NCI-H2227 (cell line): ENCODE results near the gene ABCA1.
"Not testable (repeated sequence)": the region's sequence is repeated elsewhere in the genome, so short reads cannot be mapped to it uniquely, and the experiment has no call there.

Source experiments
- DNase-seq: peaks from one replicate; lab custom pipeline; 2025; ENCODE audit not compliant: unreplicated experiment; lab: John Stamatoyannopoulos, UW

Gene ABCA1, protein sequence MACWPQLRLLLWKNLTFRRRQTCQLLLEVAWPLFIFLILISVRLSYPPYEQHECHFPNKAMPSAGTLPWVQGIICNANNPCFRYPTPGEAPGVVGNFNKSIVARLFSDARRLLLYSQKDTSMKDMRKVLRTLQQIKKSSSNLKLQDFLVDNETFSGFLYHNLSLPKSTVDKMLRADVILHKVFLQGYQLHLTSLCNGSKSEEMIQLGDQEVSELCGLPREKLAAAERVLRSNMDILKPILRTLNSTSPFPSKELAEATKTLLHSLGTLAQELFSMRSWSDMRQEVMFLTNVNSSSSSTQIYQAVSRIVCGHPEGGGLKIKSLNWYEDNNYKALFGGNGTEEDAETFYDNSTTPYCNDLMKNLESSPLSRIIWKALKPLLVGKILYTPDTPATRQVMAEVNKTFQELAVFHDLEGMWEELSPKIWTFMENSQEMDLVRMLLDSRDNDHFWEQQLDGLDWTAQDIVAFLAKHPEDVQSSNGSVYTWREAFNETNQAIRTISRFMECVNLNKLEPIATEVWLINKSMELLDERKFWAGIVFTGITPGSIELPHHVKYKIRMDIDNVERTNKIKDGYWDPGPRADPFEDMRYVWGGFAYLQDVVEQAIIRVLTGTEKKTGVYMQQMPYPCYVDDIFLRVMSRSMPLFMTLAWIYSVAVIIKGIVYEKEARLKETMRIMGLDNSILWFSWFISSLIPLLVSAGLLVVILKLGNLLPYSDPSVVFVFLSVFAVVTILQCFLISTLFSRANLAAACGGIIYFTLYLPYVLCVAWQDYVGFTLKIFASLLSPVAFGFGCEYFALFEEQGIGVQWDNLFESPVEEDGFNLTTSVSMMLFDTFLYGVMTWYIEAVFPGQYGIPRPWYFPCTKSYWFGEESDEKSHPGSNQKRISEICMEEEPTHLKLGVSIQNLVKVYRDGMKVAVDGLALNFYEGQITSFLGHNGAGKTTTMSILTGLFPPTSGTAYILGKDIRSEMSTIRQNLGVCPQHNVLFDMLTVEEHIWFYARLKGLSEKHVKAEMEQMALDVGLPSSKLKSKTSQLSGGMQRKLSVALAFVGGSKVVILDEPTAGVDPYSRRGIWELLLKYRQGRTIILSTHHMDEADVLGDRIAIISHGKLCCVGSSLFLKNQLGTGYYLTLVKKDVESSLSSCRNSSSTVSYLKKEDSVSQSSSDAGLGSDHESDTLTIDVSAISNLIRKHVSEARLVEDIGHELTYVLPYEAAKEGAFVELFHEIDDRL (N-terminal part only)

DNA sequence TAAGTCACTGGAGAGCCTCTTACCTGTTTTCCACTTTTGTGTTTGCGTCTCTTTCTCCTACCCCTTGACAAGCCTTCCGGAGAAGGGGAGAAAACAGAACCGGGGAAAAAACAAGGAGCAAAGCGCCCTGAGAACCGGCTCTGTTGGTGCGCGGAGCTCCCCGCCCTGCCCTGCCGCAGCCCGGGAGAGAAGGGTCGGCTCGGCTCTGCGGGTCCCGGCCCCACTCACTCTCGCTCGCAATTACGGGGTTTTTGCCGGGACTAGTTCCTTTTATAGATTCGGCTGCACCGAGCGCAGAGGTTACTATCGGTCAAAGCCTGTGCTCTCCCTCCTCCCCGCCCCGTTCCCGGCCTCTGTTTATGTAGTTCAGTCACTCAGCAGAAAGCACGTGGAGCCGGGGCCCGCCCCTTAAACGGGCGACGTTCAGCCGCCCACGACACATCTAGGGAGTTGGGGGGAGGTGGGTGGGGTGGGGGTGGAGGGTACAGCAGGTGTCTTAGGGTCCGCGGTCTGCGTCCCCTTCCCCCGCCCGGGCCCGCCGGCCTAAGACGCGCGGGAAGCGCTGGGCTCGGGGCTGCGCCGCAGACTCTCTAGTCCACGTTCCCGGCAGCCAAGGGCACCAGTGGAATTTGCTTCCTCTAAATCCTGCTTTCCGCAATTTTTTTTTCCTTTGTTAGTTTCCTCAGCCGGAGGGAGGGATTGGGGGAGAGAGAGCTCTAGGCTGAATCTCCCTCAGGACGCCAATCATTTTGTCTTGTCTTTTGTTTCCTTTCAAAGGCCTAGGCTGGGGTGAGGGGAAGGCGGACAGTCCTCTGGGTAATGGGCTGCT lies at the start of gene ABCA1:
Gene ABCA1, minus strand, starts transcription at position 244 of the 829 bp plus-strand sequence. CDS start 24,476 bp downstream, outside the sequence.
- peak; percentile 77 for DNase-seq

DNA sequence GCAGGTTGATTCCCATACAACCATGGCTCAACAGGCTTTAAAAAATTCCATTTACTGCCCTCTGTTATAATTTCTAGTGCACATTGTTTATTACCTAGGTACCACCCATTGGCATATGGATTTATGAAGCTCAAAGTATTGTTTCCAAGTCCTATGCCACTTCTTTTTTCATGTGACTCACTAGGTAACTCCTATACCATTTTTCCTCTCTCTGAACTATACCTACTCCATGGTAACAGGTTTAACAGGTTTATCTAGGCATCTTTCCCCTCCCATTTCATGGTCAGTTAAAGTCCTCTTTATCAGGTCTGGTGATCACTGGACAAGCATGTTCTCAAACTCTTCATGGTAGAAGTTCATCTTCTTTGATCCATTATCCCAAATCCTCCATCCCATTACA lies 49.6 kb upstream of the ABCA1 start:
- no peak for DNase-seq

DNA sequence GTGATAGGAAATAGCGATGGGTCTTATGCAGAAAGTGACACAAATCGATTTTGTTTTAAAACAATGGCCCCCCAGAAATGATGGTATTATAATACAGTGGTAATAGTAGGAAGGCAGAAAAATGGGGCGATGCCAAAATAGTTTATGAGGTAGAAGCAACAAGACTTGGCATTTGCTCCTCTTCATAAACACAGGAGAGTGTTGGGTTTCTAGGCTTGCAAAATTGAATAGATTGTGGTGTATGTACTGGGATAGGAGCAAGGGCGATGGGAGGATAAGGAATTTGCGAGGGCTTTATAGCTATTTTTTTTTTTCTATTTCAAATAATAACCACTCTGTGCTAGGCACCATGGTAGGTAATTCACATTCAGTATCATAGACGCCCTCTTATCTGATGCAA lies 49.2 kb upstream of the ABCA1 start:
- no peak for DNase-seq

DNA sequence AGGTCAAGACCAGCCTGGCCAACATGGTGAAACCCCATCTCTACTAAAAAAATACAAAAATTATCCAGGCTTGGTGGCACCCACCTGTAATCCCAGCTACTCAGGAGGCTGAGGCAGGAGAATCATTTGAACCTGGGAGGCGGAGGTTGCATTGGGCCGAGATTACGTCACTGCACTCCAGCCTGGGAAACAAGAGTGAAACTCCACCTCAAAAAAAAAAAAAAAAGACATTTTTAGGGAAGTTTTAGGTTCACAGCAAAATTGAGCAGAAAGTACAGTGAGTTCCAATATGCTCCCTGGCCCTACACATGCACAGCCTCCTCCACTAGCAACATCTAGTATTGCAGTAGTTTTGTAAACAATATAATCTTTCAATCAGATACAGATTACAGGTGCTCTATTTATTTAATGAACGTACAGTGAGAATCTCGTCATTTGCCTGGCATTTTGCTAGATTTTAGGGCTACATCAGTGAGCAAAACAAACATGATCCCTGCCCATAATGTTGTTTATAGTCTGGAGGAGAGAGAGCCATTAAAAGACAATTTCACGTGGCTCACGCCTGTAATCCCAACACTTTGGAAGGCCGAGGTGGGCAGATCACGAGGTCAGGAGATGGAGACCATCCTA lies 48.1 kb upstream of the ABCA1 start:
- not testable (repeated sequence) for DNase-seq

DNA sequence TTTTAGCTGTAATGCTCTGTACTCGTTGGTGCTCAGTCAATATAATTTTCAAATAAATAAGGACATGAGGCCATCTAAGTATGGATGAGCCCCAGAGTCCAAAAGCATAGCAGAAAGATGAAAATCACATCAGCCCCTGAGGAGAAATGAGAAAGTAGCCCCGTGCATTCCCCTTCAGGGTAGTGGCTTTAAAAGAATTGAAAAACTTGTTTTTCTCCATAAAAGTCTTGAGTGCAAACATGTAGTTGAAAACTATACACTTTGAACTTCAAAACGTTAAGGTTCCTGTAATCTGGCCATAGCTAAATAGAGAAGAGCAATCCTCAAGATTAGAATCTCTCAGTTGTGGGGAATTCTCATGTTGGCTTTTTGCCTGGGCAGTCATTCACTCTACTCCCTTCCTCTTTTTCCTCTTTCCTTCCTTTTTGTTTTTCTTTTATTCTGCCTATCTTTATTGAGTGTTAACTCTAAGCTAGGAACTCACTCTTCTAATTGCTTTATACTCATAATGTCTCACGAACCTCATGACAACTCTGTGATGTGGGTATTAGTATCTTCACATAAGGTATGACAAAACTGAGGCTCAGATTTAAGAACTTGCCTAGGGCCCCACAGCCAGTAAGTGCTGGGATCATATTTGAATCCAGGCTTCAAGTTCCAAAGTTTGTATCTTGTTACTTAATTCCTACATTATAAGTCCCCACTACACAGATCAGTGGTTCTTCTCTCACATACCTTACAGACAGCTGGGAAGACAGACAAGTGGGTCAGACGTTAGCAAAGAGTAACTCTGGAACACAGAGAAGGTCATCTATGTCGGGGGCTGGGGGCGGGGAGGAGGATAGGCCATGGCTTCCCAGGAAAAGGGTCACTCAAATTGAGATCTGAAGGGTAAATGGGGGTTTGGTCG lies 46.4 kb upstream of the ABCA1 start:
- DNase-seq: no peak

DNA sequence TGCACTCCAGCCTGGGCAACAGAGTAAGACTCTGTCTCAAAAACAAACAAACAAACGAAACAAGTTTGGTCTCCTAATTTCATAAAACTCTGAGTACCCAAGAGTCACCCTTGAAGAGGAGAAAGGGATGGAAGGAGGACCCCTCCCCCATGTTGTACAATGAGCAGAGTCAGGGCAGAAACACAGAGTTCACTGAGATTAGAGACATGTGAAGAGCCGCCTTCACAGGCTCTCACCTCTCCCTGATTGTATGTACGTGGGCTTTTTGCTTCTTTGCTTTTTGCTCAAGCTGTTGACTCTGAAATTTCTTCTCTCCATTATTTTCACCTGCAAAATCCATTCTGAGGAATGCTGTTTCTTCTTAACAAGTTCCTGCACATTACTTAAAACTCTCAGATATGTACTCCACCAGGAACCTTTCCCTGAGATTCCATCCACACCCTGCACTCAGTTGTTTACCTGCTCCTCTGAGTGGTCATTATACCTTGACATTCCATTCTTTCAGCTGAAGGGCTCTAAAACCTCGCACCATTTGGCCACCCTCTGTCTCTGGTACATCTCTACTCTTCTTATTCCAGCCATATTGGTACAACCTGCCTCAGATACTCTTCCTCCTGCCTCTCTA lies 44.4 kb upstream of the ABCA1 start:
- DNase-seq: no peak

DNA sequence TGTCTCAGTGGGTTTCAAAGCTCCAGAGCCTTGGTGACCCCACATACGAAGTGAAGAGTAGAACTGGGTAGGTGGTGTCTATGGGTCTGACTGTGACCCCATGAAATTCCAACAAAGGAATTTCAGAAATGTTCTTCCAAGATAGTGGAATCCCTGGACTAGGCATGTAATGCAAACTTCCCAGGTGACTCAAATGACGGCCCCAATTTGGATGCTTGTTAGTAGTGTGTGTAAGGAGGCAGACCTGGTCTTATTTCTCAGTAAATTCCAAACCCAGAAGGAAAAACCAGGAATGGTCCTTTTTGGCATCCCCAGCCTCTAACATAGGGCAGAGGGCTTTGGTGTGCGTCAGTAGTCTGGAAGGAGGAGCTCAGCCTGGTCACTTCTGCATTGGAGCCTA lies 43.6 kb upstream of the ABCA1 start:
- DNase-seq: no peak

DNA sequence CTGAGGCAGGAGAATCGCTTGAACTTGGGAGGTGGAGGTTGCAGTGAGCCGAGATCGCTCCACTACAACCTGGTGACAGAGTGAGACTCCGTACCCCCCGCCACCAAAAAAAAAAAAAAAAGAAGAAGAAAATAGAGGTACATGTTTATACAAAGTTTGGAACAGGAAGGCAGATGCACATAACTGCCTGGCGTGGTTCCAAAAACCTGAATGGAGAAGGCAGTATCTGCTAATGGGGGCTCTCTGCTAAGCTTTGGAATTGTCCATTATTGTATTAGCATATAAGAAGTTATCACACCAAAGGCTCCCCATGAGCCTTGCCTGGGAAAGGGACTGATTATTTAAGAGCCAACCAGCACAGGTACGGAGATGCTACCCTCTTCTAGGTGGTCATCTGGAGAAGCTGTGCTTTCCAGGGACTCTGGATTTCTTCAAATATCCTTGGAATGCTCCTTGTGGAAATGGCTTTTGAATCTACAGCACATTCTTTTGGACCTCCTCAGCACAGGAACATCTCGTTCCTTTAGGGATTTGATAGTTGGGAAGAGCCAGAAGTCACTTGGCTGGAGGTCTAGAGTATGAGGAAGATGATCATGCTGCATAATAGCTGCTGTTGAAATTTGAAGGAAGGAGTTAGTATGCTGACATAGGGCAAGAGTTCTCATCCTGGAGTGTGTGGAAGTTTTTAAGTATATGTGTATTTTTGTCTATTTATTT lies 42.5 kb upstream of the ABCA1 start:
- no peak for DNase-seq

DNA sequence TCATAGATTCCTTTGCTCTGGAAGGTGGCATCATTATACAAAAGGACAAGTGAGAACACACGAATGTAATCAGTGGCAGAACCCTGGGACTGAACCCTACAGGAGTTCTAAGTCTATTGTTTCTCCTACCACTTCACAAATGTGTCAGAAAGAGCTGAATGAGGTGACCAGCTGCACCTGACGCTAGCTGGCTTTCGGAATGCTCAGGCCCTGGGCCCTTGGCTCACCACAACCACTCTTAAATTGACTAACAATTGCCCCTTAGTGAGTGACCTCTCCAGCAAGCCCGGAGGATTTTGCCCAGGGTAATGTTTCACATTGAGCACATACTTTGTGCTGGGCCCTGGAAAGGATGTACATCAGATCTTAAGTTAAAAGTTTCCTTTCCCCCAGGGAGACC lies 41.2 kb upstream of the ABCA1 start:
- no peak for DNase-seq

DNA sequence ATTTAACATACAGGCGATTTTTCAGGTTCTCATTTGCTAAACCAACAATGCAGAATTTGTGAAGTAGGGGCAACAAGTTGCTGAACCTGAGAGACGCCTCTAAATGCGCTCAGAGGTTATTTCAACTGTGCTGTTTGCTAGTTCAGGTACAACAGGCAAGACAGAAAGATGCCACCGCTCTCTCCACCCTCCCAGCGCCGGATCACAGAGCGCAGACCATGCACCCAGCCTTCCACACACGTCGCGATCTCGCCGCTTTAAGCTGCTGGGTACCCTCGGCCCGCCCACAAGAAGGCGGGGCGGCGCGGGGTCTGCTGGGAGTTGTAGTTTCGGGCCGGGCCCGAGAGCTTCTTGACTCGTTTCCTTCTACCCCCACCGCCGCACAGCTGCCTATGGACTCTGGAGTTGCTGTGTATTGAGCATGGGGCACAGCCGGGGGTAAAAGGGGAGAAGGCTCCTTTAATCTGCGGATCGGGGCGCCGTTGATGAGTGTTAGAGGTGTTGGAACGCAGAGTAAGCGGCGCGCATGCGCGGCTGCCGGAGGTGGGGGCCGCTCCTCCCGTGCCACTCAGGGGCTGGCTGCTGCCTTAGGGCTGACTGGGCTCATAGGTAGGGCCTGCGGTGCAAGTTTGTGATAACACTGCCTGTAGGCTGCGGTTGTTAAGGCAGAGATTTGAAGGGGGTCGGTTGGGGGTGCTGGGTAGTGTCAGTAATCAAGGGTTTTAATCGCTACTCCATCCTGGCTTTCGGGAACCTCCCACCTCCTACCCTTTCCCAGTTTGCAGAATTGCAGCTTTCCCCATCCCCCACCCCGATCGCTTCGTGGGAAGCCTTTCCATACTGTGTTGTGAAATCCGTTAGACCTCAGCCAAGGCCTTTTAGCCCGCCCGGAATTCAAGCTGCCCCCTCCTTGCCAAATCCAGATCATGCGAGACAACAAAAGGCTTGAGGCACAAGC lies 40.3 kb upstream of the ABCA1 start:
- DNase-seq: peak; percentile 90

DNA sequence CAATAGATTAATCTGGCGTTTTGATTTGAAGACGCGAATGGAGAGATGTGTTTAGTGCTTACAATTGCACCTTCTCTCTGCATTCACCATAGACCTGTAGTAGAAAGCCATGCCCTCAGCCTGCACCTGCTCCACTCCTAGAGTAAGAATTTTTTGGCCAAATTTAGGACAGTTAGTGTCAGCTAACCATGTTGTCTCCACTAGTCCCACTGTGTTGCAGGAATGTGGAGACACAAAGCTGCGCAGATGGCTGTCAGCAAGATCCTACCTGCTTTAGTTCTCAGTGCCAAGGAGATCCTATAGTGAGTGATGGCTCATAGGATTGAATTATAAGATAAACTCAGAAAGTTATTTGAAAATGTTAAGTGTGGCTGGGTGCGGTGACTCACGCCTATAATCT lies 35.1 kb upstream of the ABCA1 start:
- DNase-seq: no peak

DNA sequence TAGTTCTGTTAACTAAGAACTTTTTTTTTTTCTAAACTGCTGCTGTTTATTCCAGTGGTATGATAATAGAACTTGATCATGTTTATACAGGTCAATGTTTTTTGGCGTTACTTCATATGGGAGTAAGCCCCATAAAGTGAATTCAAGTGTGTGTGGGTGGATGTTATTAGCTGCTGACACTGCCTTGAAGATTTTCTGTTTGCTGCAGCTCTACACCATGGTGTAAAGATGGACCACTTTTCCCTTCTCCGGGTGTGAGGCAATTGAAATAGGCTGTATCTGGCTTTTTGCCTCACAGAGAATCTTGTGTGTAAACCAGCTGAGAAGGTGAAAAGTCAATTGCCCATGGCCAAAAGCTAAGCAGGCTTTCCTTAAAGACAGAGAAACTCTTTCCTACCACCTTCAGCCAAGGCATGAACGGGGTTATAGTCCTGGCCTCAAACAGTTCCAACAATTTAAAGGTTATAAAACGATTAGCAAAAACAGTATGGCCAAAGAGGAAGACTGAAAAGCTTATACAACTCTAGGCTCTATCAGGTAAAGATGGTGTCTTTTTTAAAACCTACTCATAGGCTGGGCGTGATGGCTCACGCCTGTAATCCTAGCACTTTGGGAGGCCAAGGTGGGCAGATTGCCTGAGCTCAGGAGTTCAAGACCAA lies 33.9 kb upstream of the ABCA1 start:
- DNase-seq: no peak

DNA sequence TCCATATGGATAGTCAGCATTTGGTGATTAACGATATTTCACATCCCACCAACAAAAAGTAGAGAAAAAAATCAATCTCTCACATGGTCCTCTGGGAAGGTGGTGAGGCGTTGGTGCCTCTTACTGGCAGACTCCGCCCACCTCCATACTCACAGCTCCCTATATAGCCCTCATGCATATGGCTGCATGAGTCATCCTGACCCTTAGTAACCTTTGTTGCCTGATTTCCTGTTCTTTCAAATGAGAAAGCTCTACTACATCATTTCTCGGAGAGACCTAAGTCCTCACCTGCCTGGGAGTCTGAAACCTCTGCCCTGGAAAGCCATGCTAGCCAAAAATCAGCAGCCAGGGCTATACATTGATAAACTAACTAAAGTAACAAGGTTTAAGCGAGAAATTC lies 33.3 kb upstream of the ABCA1 start:
- DNase-seq: peak; percentile 15

DNA sequence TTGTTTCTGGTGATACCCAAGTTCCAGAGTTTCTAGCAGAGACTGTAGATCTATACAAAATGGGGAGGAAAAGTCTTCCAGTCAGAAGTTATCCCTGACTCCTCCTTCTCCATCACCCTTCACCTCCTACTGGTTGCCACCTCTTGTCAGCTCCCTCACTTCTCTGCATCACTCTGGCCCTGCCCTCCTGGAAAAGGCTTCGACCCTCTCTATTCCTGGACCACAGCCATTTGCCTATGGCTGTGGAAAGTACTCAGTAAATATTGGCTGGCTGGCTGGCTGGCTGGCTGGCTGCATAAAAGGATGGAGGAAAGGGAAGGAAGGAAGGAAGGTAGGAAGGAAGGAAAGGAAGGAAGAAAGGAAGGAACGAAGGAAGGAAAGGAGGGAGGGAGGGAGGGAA lies 32.7 kb upstream of the ABCA1 start:
- no peak for DNase-seq

DNA sequence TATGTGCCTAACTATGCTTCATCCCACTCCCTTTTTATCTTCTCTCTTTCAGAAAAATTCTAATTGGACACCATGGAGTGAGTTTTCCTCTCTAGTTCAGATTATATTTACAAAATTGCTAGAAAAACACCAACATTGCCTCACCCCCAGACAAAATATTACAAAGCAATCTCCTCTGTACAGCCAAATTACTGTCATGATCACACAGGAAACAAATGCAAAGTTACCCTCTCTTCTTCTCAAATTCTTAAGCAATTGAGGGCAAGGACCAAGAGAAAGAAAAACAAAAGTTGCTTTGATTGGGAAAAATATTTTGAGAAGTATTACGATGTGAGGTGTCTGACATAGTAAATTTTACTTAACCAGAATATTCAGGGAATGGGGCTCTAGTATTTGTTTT lies 30.8 kb upstream of the ABCA1 start:
- no peak for DNase-seq

DNA sequence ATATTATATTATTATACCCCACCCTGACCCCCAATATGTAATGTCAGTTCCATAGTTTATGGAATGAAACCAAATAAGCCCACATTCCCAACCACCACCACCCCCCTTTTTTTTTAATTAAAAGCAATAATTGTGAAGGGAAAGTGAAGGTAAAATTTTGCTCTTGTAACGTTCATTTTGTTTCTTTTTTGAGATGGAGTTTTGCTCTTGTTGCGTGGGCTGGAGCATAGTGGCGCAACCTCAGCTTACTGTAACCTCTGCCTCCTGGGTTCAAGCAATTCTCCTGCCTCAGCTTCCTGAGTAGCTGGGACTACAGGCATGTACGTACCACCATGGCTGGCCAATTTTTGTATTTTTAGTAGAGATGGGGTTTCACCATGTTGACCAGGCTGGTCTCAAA lies 30.1 kb upstream of the ABCA1 start:
- DNase-seq: not testable (repeated sequence)
